CD14-positive monocyte (primary cell): ENCODE data around the gene CLIC1. TPM values are rescaled to one million over a fixed set of nuclear protein-coding genes. Genes with fewer than 3 reads are reported as not detected.

Experiments
- DNase-seq, 3 donors: peaks; one replicate each; pipeline ENCODE4 v3.0.0-alpha.2; 2011 to 2022
- H2AFZ ChIP-seq: 2 replicates; pipeline ENCODE4 v1.6.0; 2012; ENCODE audit warnings: mild to moderate bottlenecking, low read depth, low read length, inconsistent platforms; ENCODE audit not compliant: insufficient read depth, poor library complexity, severe bottlenecking
- H3K27ac ChIP-seq, 2 donors: 1 replicate in 1 of 2; 2 replicates in 1 of 2; pipeline ENCODE4 v1.5.1; 2012 to 2013; ENCODE audit warnings: low read length in 2 of 2, control low read depth in 1 of 2, inconsistent platforms in 1 of 2, low read depth in 1 of 2, mild to moderate bottlenecking in 1 of 2
- H3K27me3 ChIP-seq, 2 donors: one replicate each; pipeline versions ENCODE4 v1.6.0 to v1.6.1; 2011 to 2013; ENCODE audit warnings: low read length in 2 of 2; ENCODE audit not compliant: control insufficient read depth in 2 of 2, insufficient read depth in 2 of 2
- H3K36me3 ChIP-seq, 2 donors: replicated peaks in 1 of 2; 1 replicate in 1 of 2; 2 replicates in 1 of 2; pipeline versions ENCODE4 v1.5.1 to v1.6.1; 2012 to 2013; ENCODE audit warnings: low read length in 2 of 2, control low read depth in 1 of 2, inconsistent platforms in 1 of 2, mild to moderate bottlenecking in 1 of 2; ENCODE audit not compliant: insufficient read depth in 2 of 2, control insufficient read depth in 1 of 2
- H3K4me1 ChIP-seq, 2 donors: 1 replicate in 1 of 2; 2 replicates in 1 of 2; pipeline versions ENCODE4 v1.5.1 to v1.6.1; 2012 to 2013; ENCODE audit warnings: low read length in 2 of 2, control low read depth in 1 of 2, inconsistent platforms in 1 of 2, mild to moderate bottlenecking in 1 of 2, moderate library complexity in 1 of 2; ENCODE audit not compliant: insufficient read depth in 2 of 2, control insufficient read depth in 1 of 2
- H3K4me2 ChIP-seq: replicated peaks from 2 replicates; pipeline ENCODE3; 2012; ENCODE audit warnings: low read length, moderate library complexity, mild to moderate bottlenecking; ENCODE audit not compliant: poor library complexity, severe bottlenecking; ENCODE audit errors: extremely low read depth
- H3K4me3 ChIP-seq, 3 experiments: fragments of 200-600 bp in 1 of 3; sonication (generic) in 1 of 3; replicated peaks in 1 of 3; 1 replicate in 2 of 3; 2 replicates in 1 of 3; pipeline ENCODE4 v1.5.1; 2011 to 2013; ENCODE audit warnings: low read length in 3 of 3, mild to moderate bottlenecking in 3 of 3, control low read depth in 2 of 3, low read depth in 2 of 3, inconsistent platforms in 1 of 3, moderate library complexity in 1 of 3
- H3K79me2 ChIP-seq: 2 replicates; pipeline ENCODE4 v1.6.0; 2012; ENCODE audit warnings: mild to moderate bottlenecking, control low read depth, inconsistent platforms, low read length, moderate library complexity; ENCODE audit not compliant: insufficient read depth
- H3K9ac ChIP-seq: 2 replicates; pipeline ENCODE4 v1.6.0; 2017; ENCODE audit warnings: low read length, mild to moderate bottlenecking; ENCODE audit not compliant: insufficient read depth, poor library complexity, severe bottlenecking
- H3K9me3 ChIP-seq, 2 donors: replicated peaks in 1 of 2; 1 replicate in 1 of 2; 2 replicates in 1 of 2; pipeline versions ENCODE4 v1.5.1 to v1.6.1; 2012 to 2013; ENCODE audit warnings: low read length in 2 of 2, control low read depth in 1 of 2; ENCODE audit not compliant: control insufficient read depth in 1 of 2, insufficient read depth in 1 of 2
- H4K20me1 ChIP-seq: 2 replicates; pipeline ENCODE4 v1.6.0; 2012; ENCODE audit warnings: mild to moderate bottlenecking, low read length, control low read depth, moderate library complexity; ENCODE audit not compliant: insufficient read depth
- H3K27ac Mint-ChIP-seq, 7 donors: one replicate each; pipeline ENCODE4 v1.8.0; 2020; ENCODE audit warnings: mild to moderate bottlenecking in 7 of 7, mixed read lengths in 7 of 7, moderate library complexity in 6 of 7, inconsistent platforms in 2 of 7
- H3K27me3 Mint-ChIP-seq, 3 donors: one replicate each; pipeline ENCODE4 v1.8.0; 2021 to 2022; ENCODE audit warnings: low read depth in 3 of 3, mild to moderate bottlenecking in 3 of 3, mixed read lengths in 3 of 3, moderate library complexity in 3 of 3, inconsistent platforms in 1 of 3
- H3K36me3 Mint-ChIP-seq, 2 donors: one replicate each; pipeline ENCODE4 v1.8.0; 2020; ENCODE audit warnings: mixed read lengths in 2 of 2, inconsistent platforms in 1 of 2, mild to moderate bottlenecking in 1 of 2
- H3K4me1 Mint-ChIP-seq: one replicate; pipeline ENCODE4 v1.8.0; 2020; ENCODE audit warnings: mild to moderate bottlenecking, mixed read lengths
- H3K4me3 Mint-ChIP-seq, 2 donors: one replicate each; pipeline ENCODE4 v1.8.0; 2020; ENCODE audit warnings: mild to moderate bottlenecking in 2 of 2, mixed read lengths in 2 of 2, moderate library complexity in 1 of 2
- H3K9me3 Mint-ChIP-seq, 7 donors: one replicate each; pipeline ENCODE4 v1.8.0; 2020 to 2022; ENCODE audit warnings: mixed read lengths in 7 of 7, mild to moderate bottlenecking in 6 of 7, moderate library complexity in 6 of 7, inconsistent platforms in 2 of 7
- WGBS: methylation state at CpG from one replicate; pipeline ENCODE4 v1.1.5; 2013; ENCODE audit warnings: missing lambda C conversion rate; ENCODE audit not compliant: insufficient coverage; 5-methylcytosine and 5-hydroxymethylcytosine counted together
- intact Hi-C, 2 donors: fragments of 100-400 bp; cut with micrococcal nuclease; formaldehyde crosslinking; loops; one replicate each; pipeline versions ENCODE4 v1.15.0 to v1.15.1; 2023
- polyA plus RNA-seq, 3 donors: library from polyadenylated mRNA; depleted of rRNA in 1 of 3; unstranded in 2 of 3; stranded (reverse) in 1 of 3; fragments of 300-500 nt in 2 of 3; fragments of >200 nt in 1 of 3; fragmentation: Illumina TruSeq in 2 of 3; gene quantifications; 1 replicate in 2 of 3; 2 replicates in 1 of 3; pipeline ENCODE4 v1.2.3, GENCODE V29; 2012 to 2021
- TF ChIP-seq, protein P1 (sequence below): fragments of 200-600 bp; IDR thresholded peaks from one replicate; pipeline ENCODE4 v1.8.0; 2022; ENCODE audit warnings: antibody characterized with exemption, mild to moderate bottlenecking

Gene CLIC1
- polyA plus RNA-seq, 3 donors: 676 to 1,304 (median 1,196) TPM

DNA sequence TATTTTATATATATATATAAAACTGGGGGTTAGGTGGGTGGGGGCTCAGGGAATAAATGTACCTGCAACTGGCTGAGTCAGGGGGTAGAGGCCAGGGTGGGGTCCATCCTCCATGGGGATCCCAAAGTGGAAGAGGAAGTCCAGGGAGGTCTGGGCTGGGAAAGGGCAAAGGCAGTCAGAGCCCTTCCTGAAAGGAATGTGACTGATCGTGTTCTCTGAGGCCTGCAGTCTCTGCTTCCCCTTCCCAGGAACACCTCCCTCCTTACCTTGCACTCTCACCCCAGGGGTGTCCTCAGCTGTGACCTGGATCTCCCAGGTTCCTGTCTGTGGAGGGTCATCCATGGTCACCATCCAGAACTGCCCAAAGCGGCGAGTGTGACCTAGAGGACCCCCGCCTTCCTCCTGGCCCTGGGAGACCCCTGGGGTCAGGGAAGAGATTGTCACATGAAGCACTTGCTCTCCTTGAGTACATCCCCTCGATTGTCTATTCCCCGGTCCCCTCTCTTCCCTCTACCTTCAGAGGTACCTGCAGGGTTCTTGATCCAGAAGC is 30.8 kb upstream of the CLIC1 start:
- H3K27ac ChIP-seq: peak overlapping the region; percentile 2 to 53
- no peak overlapping the region for H2AFZ ChIP-seq
- peaks cover 29% of the 10 kb centered on the region for H3K4me1 Mint-ChIP-seq
- no peak overlapping the region for H3K9ac ChIP-seq
- H3K27ac Mint-ChIP-seq: peak overlapping the region in 6 of 7 donors; percentile 11 to 92 (median 64)
- peaks cover 29 to 30% of the 10 kb centered on the region in 2 donors for H3K4me1 ChIP-seq
- no peaks in the 10 kb centered on the region for H3K9me3 ChIP-seq
- H3K4me3 Mint-ChIP-seq: peak overlapping the region in 1 of 2 donors; percentile 31
- no peak overlapping the region for H3K4me2 ChIP-seq
- peaks cover 0 to 1% (median 0%) of the 10 kb centered on the region in 7 donors for H3K9me3 Mint-ChIP-seq
- peak in 1 of 3 donors; percentile 20 for DNase-seq
- H3K36me3 Mint-ChIP-seq: peaks cover 8 to 17% of the 10 kb centered on the region in 2 donors
- no peaks in the 10 kb centered on the region for H4K20me1 ChIP-seq
- intact Hi-C loops: loop anchor here in 1 of 2 donors (5.0 kb wide), 2 partner anchors 35 to 90 kb away; no protein-coding TSS in a partner anchor
- peaks cover 0 to 7% of the 10 kb centered on the region in 2 donors for H3K36me3 ChIP-seq
- H3K27me3 ChIP-seq: no peaks in the 10 kb centered on the region
- H3K27me3 Mint-ChIP-seq: peaks cover 0 to 11% (median 4%) of the 10 kb centered on the region in 3 donors
- H3K79me2 ChIP-seq: no peaks in the 10 kb centered on the region
- H3K4me3 ChIP-seq: no peak overlapping the region
- WGBS: 97% methylated on average over 4 of the region's 6 CpGs
- TF ChIP-seq, protein P1, sequence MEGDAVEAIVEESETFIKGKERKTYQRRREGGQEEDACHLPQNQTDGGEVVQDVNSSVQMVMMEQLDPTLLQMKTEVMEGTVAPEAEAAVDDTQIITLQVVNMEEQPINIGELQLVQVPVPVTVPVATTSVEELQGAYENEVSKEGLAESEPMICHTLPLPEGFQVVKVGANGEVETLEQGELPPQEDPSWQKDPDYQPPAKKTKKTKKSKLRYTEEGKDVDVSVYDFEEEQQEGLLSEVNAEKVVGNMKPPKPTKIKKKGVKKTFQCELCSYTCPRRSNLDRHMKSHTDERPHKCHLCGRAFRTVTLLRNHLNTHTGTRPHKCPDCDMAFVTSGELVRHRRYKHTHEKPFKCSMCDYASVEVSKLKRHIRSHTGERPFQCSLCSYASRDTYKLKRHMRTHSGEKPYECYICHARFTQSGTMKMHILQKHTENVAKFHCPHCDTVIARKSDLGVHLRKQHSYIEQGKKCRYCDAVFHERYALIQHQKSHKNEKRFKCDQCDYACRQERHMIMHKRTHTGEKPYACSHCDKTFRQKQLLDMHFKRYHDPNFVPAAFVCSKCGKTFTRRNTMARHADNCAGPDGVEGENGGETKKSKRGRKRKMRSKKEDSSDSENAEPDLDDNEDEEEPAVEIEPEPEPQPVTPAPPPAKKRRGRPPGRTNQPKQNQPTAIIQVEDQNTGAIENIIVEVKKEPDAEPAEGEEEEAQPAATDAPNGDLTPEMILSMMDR: no peak

DNA sequence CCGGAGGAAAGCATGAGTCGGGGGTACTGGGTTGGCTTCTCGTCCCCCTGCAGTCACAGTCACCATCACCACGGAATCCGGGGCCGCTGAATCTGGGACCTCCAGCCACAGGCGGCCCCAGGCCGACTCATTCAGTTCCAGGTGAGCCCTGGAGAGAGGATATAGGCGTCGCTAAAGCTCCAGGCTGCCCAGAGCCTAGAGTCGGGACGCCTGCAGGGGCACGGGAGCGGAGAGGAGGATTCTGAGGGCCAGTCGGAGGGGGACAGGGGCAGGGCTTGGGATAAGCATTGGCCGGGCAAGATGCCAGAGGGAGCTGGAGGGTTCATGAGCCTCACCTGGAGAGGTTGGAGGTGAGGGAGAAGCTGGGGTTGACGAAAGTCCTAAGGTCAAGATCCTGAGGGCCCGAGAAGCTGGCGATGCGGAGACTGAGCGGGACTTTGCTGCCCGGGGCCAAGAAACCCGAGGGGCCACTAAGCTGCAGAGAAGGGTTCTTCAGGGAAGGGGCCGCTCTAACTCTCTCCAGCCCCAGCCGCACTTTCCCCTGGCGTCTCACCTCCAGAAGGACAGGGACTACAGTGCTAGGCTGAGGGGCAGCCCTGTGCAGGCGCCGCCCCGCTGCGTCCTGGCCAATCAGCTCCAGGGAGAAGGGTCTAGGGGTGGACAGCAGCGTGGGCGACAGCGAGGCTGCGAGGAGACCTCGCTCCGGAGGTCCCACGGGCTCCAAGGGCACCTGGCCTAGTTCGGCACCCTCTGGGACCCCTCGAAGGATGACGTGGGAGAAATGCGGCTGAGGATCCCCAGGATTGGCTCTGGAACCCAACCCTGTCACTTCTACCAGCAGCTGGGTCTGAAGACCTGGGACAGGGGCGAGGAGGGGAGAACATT is 29.8 kb upstream of the CLIC1 start:
- Histone ChIP-seq H3K27me3 (no peaks in the 10 kb centered on the region), H3K9me3 (no peaks in the 10 kb centered on the region), H3K27ac (no peak overlapping the region), H3K4me2 (no peak overlapping the region), H3K4me1 (peaks cover 29 to 30% of the 10 kb centered on the region in 2 donors), H4K20me1 (no peaks in the 10 kb centered on the region), H3K9ac (no peak overlapping the region), H3K36me3 (peaks cover 5 to 17% of the 10 kb centered on the region in 2 donors), H3K4me3 (no peak overlapping the region), H2AFZ (no peak overlapping the region), H3K79me2 (no peaks in the 10 kb centered on the region)
- Mint-ChIP-seq H3K27me3 (peaks cover 0 to 11% (median 4%) of the 10 kb centered on the region in 3 donors), H3K9me3 (peaks cover 0 to 1% (median 0%) of the 10 kb centered on the region in 7 donors), H3K4me3 (no peak overlapping the region), H3K27ac (peak overlapping the region in 4 of 7 donors; percentile 49 to 77 (median 70)), H3K4me1 (peaks cover 29% of the 10 kb centered on the region), H3K36me3 (peaks cover 17 to 27% of the 10 kb centered on the region in 2 donors)
- intact Hi-C loops: loop anchor here in 1 of 2 donors (5.0 kb wide), 2 partner anchors 34 to 89 kb away; no protein-coding TSS in a partner anchor
- TF ChIP-seq, protein P1: no peak
- 91% methylated on average over 34 of the region's 42 CpGs for WGBS
- DNase-seq: no peak
